BE2C (cell line): ENCODE measurements around the gene CHST11.

ENCODE experiments used
- DNase-seq: peaks from one replicate; pipeline ENCODE4 v3.0.0-alpha.2; 2020
- H3K27me3 ChIP-seq: fragments of 250-450 bp; sonication (Bioruptor Pico); 2 replicates; pipeline ENCODE4 v1.5.1; 2020; ENCODE audit warnings: mild to moderate bottlenecking
- H3K36me3 ChIP-seq: fragments of 250-450 bp; sonication (Bioruptor Pico); 2 replicates; pipeline ENCODE4 v1.5.1; 2020; ENCODE audit warnings: mild to moderate bottlenecking
- H3K4me1 ChIP-seq: fragments of 250-450 bp; sonication (Bioruptor Pico); 2 replicates; pipeline ENCODE4 v1.5.1; 2020
- H3K4me3 ChIP-seq: 2 replicates; pipeline ENCODE4 v1.5.1; 2011; ENCODE audit warnings: low read depth, low read length
- H3K9me3 ChIP-seq: fragments of 250-450 bp; sonication (Bioruptor Pico); 2 replicates; pipeline ENCODE4 v1.5.1; 2020
- TF ChIP-seq, protein P1 (sequence below): IDR thresholded peaks from 2 replicates; pipeline ENCODE4 v1.5.1; 2012; ENCODE audit warnings: mild to moderate bottlenecking, low read depth, low read length

The CHST11 gene

DNA sequence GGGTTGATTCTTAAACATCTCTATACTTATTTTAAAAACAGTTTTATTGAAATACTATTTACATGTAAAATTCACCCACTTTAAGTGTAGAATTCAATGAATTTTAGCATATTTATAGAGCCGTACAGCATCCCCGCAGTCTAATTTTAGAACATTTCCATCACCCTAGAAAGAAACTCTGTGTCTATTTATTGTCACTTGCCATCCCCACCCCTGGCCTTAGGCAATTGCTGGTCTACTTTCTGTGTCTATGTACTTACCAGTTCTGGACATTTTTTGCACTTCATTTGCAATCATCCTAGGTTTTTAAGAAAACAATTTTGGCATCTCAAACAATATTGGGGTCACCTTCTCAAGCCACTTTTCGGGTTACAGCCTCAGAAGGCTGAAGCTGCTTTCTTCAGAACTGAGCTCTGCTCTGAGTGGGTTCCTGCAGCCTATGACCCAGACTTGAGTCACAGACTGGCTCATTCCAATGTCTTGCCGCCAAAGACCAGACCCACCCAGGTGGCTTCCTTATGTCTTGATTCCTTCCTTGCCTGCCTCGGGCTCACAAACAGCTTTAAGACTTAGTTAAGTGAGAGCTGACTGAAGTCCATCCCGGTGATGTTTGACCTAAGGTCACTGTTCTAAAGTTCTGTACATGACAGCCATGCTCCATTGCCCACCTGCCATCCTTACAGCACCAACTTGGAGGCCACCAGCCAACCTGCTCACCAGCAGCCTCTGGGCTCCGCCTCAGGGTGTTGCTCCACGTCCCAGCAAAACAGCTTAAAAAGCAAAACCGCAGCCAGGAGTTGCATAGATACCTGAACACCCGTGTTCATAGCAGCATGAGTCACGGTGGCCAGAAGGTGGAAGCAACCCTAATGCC lies 131.5 kb downstream of the CHST11 start:
- Histone ChIP-seq H3K36me3 (no peaks in the 10 kb centered on the region), H3K4me1 (peaks cover 17% of the 10 kb centered on the region), H3K27me3 (no peaks in the 10 kb centered on the region), H3K4me3 (no peak overlapping the region), H3K9me3 (0 out of 2 replicates have a peak, but pooled peaks cover 3% of the 10 kb centered on the region)
- DNase-seq: no peak
- TF ChIP-seq, protein P1, sequence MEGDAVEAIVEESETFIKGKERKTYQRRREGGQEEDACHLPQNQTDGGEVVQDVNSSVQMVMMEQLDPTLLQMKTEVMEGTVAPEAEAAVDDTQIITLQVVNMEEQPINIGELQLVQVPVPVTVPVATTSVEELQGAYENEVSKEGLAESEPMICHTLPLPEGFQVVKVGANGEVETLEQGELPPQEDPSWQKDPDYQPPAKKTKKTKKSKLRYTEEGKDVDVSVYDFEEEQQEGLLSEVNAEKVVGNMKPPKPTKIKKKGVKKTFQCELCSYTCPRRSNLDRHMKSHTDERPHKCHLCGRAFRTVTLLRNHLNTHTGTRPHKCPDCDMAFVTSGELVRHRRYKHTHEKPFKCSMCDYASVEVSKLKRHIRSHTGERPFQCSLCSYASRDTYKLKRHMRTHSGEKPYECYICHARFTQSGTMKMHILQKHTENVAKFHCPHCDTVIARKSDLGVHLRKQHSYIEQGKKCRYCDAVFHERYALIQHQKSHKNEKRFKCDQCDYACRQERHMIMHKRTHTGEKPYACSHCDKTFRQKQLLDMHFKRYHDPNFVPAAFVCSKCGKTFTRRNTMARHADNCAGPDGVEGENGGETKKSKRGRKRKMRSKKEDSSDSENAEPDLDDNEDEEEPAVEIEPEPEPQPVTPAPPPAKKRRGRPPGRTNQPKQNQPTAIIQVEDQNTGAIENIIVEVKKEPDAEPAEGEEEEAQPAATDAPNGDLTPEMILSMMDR: no peak

DNA sequence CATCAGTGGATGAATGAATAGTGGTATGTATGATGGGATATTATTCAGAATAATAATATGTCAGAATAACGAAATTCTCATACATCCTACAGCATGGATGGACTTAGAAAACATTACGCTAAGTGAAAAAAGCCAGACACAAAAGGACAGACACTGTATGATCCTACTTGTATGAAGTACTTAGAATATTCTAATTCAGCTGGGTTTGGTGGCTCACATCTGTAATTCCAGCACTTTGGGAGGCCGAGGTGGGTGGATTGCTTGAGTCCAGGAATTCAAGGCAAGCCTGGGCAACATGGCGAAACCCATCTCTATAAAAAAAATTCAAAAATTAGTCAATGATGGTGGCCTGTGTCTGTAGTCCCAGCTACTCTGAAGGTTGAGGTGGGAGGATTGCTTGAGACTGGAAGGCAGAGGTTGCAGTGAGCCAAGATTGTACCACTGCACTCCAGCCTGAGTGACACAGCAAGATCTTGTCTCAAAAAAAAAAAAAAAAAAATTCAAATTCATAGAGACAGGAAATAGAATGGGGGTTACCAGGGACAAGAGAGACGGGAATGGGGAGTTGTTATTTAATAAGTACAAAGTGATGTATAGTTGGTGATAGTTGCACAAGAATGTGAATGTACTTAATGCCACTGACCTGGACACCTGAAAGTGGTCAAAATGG lies 132.3 kb downstream of the CHST11 start:
- DNase-seq: no peak
- TF ChIP-seq, protein P1: no peak
- Histone ChIP-seq H3K4me1 (peaks cover 17% of the 10 kb centered on the region), H3K4me3 (no peak overlapping the region), H3K27me3 (no peaks in the 10 kb centered on the region), H3K36me3 (no peaks in the 10 kb centered on the region), H3K9me3 (0 out of 2 replicates have a peak, but pooled peaks cover 3% of the 10 kb centered on the region)

DNA sequence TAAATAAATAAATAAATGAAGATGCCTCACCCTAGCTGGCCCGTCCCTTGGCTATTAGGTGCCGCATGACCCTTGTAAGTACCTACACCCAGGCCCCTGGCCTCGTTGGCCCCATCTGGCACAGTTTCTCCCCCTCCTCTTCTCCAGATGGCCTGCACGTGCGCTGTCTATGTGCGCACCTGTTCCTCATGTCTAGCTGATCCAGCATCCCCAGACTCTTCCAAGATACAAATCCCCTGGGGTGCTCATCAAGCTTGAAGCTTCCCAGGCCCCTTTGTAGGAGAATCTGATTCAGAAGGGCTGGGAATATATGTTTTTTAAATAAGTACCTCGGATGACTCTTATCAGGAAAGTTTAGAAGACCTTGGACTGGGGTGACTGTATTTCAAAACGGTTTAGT lies 133.3 kb downstream of the CHST11 start:
- no peak for DNase-seq
- TF ChIP-seq, protein P1: no peak
- H3K9me3 ChIP-seq: 0 out of 2 replicates have a peak, but pooled peaks cover 3% of the 10 kb centered on the region
- no peak overlapping the region for H3K4me3 ChIP-seq
- H3K4me1 ChIP-seq: peaks cover 17% of the 10 kb centered on the region
- H3K27me3 ChIP-seq: no peaks in the 10 kb centered on the region
- no peaks in the 10 kb centered on the region for H3K36me3 ChIP-seq

DNA sequence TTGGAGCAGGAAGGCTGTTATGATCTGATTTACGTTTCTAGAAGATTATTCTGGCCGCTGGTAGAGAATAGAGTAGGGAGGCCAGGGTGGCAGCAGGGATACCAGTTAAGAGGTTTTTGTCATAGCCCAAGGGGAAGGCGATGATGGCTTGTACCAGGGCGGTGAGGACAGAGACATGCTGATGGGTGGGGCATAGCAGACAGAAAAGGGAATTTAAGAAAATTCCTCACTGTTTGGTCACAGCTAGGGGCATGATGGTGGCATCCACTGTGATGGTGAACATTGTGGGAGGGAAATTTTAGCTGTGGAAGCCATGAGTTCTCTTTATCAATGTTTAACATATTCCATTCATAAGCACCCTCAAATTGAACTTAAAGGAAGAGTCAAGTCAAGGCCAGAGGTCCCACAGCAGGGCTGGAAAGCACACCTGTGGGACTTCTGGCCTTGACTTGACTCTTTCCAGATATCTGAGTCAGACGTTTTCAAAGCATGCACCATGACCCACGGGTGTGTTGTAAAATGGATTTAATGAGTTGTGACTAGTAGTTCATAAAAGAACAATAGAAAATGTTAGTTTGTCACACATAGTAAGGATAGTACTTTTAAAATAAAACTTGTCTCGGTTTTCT lies 134.6 kb downstream of the CHST11 start:
- TF ChIP-seq, protein P1: no peak
- 0 out of 2 replicates have a peak, but pooled peaks cover 3% of the 10 kb centered on the region for H3K9me3 ChIP-seq
- H3K4me3 ChIP-seq: no peak overlapping the region
- no peaks in the 10 kb centered on the region for H3K36me3 ChIP-seq
- DNase-seq: no peak
- no peaks in the 10 kb centered on the region for H3K27me3 ChIP-seq
- peaks cover 10% of the 10 kb centered on the region for H3K4me1 ChIP-seq

DNA sequence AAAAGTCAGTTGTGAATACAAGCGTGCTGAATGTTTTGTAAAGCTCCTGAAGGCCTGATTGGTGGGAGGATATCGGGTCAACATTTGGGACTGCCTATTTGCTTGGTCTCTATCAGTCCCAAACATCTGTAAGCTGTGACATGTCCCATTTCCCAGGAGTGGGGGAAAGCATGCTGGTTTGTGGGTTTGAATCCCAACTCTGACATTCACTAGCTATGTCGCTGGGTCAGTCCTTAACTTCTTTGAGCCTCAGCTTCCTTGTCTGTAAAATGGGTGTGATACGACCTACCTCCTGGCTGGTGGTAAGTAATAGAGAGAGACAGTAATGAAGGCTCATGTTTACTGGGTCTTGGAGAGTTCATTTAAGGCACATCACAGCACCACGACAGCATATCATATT lies 136.7 kb downstream of the CHST11 start:
- H3K36me3 ChIP-seq: no peaks in the 10 kb centered on the region
- no peak overlapping the region for H3K4me3 ChIP-seq
- DNase-seq: no peak
- no peaks in the 10 kb centered on the region for H3K27me3 ChIP-seq
- TF ChIP-seq, protein P1: no peak
- peaks cover 3% of the 10 kb centered on the region for H3K4me1 ChIP-seq
- H3K9me3 ChIP-seq: 0 out of 2 replicates have a peak, but pooled peaks cover 3% of the 10 kb centered on the region
